H54 (cell line): Measurements from ENCODE around the gene MOB2.
"Not testable (repeated sequence)": the region's sequence is repeated elsewhere in the genome, so short reads cannot be mapped to it uniquely, and the experiment has no call there.

Experiments used
- DNase-seq: peaks from one replicate; pipeline ENCODE4 v3.0.0; 2011; ENCODE audit warnings: low spot score, mixed read lengths; ENCODE audit not compliant: insufficient read length
- FAIRE-seq: peaks from 3 replicates; lab custom pipeline; 2011; peaks lifted over from hg19 to GRCh38; lab: Jason Lieb, UNC
- POLR2A ChIP-seq: IDR thresholded peaks from 2 replicates; pipeline ENCODE4 v1.6.1; 2011; ENCODE audit warnings: low read depth, mild to moderate bottlenecking, low read length

Gene MOB2

DNA sequence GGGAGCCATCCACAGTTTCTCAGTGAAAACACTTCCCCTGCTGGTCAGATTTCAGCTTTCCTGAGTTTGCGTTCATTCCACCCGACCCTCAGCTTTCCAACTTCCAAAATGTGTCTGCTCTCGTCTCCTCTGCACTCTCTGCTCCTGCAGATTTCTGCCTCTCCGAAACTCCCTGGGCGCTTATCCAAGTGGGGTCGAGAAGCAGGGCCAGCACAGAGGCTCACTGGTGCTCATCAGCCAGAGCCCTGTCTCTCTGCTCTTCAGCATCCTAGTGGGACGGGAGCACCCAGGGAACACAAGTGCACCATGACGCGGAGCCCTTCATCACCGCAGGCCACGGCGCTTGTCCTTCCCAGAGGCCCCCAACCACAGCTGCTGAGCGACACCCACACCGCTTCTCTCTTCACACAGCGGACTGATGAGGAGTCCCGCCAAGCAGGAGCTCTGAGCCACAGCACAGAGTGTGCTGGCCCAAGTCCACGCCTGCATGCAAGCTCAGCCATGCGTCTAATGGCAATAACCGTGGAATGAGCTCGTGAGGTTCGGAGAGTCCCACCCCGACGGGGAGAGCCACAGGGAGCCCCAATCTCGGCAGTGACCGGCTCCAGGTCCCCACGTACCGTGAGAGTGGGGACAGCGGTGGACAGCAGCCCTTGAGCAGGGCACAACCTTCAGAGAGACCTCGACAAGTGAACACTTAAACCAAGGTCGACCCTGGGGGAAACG, 27.9 kb upstream of the MOB2 start:
- DNase-seq (no peak), FAIRE-seq (no peak)
- TF ChIP-seq POLR2A = 0 out of 2 replicates have a peak, but pooled peaks have one; percentile 11

DNA sequence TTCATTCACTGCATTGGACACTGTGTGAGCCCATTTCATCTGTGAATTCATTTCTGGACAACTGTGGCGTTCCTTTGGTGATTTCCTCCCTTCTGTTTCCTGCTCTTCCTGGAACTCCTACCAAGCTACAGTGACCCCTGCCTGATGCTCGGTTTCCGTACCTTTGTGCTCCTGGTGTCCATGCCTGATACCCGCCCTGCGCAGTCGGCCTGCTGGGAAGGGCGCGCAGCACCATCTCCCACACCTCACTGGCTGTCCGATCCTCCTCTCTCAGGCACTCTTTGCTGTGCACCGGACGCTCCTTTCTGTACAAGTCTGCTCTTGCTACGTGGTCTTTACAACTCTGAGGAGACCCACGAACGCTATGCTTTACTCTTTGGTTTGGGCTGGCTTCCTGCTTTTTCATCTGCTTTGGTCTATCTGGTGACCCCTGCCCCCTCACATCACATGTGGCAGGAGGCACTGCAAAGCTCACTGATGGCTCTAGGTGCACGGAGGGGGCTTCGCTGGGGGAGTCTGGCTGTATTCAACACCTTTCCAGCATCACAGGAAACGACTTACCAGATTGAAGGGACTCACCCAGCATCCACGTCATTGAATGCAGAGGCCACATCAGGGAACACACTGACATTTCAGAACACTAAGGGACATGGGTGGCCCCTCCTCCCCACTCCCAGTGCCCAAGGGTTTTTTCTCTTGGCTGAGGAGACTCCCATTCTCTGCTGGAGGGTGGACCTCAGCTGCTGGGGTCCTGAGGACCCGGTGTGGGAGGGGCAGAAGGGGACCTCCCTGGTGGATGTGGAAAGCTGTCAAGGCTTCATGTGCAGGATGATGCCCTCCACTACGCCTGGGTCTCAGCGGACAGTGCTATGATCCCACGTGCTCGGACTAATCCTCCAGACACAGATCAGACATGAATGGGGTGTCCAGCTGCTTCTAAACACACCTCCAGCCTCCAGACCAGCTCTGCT, 27.0 kb upstream of the MOB2 start:
- no peak for TF ChIP-seq POLR2A
- no peak for DNase-seq
- no peak for FAIRE-seq

DNA sequence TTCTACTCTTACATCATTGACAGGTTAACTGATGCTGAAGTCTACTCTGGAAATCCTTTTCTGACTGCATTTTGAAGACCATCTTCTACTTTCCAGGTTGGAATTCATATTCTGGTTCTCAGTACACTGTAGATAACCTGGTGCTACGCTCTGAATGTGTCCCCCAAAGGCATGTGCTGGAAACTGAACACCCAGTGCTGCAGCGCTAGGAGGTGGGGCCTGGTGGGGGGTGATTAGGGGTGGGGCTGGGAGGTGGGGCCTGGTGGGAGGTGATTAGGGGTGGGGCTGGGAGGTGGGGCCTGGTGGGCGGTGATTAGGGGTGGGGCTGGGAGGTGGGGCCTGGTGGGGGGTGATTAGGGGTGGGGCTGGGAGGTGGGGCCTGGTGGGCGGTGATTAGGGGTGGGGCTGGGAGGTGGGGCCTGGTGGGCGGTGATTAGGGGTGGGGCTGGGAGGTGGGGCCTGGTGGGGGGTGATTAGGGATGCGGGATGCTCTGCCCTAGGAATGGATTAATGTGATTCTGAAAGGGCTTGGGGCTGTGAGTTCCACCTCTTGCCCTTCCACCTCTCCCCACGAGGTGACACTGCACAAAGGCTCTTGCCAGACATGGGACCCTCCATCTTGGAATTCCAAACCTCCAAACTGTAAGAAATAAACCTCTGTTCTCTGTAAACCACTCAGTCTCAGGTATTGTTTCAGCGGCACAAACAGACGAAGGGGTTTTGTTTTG, 26.1 kb upstream of the MOB2 start:
- FAIRE-seq, DNase-seq: not testable (repeated sequence)

GRCh38 chr11:1511937-1512496, 25.4 kb upstream of the MOB2 start:
- no peak for TF ChIP-seq POLR2A
- FAIRE-seq (no peak), DNase-seq (no peak)

DNA sequence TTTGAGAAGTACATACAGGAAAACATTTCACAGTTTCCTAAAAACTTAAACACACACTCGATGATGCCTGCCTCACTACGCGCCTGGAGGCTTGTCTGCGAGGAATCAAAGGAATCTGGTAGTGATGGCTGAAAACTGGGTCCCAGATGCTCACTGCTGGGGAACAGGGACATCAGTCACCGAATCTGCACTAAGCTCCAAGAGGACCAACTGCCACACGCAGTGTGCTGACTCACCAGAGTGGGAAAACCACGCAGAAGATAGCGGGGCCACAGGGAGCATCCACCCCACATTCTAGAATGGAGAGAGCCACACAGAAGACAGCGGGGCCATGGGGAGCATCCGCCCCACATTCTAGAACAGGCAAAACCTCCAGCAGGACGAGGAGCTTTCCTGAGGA, 24.3 kb upstream of the MOB2 start:
- DNase-seq (no peak), FAIRE-seq (no peak)
- TF ChIP-seq POLR2A = no peak

DNA sequence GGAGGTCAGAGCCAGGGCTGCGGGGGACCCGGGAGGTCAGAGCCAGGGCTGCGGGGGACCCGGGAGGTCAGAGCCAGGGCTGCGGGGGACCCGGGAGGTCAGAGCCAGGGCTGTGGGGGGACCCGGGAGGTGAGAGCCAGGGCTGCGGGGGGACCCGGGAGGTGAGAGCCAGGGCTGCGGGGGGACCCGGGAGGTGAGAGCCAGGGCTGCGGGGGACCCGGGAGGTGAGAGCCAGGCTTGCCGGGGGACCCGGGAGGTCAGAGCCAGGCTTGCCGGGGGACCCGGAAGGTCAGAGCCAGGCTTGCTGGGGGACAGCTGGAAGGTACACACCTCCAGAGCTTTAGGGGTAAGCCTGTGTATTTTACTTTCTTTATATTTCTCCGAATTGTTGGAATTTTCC, 23.8 kb upstream of the MOB2 start:
- FAIRE-seq, DNase-seq: not testable (repeated sequence)

- DNase-seq = no peak
- no peak for TF ChIP-seq POLR2A
- no peak for FAIRE-seq
These were observed 23.2 kb upstream of the MOB2 start for GRCh38 chr11:1509626-1510255.

GRCh38 chr11:1508986-1509385, 22.4 kb upstream of the MOB2 start:
- FAIRE-seq = no peak
- TF ChIP-seq POLR2A = no peak
- no peak for DNase-seq

- DNase-seq (no peak), FAIRE-seq (no peak)
- no peak for TF ChIP-seq POLR2A
These were observed 21.9 kb upstream of the MOB2 start for GRCh38 chr11:1508491-1508891.

DNA sequence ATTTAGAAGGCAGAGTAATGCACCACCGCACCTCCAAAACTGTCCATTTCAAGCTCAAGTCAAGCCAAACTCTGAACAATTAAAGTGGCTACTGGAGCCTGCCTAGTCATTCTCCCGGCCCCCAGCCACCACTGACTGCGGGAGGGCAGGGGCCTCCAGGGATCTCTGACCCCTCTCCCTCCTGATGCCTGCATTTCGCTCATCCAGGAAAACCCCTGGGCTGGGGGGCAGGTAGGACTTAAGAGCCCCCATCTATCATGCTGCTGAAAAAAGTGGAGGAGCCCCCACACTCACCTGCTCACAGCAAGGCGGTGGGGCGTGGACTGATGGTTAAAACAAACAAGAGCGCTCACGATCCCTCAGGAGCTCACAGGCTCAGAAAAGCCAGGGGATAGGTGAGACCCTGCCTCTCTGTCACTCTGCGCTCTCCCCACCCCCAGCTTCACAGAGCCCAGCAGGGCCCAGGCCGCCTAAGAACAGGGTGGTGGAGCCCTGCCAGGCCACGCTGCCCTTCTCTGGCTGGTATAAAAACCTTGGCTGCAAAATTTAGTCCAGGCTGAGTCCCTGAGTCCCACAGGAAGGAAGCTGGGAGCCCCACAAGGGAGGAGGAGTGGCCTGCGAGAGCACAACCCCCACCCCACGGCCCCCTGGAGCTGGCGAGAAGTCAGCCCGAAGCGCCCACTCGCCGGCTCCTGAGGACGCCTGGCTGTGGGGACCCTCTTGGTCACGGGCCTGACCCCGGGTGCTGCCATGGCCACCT, 21.0 kb upstream of the MOB2 start:
- TF ChIP-seq POLR2A = no peak
- FAIRE-seq (no peak), DNase-seq (no peak)

DNA sequence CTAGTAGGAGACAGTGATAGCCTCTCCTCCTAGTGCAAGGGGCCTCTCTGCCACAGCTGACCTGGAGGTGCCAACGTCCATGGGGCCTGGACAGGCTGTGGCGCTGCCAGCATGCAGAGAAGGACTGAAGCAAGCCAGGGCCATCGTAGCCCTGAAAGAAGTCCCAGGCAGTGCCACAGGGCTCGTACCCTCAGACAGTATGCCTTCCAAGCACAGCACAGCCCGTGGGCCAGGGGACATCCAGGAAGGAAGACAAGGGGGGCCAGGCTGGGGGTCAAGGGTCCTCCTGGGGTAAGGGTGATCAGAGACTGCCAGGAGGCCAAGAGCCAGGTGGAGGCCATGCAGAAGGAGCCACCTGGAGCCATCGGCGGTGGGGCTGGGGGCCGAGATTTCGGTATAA, 20.4 kb upstream of the MOB2 start:
- FAIRE-seq (no peak), DNase-seq (no peak)
- TF ChIP-seq POLR2A = no peak

GRCh38 chr11:1505480-1505879, 18.9 kb upstream of the MOB2 start:
- no peak for TF ChIP-seq POLR2A
- FAIRE-seq (no peak), DNase-seq (no peak)
